Inflammatory macrophage (primary cell): Measurements from ENCODE around the gene FAM50A.
A peak's percentile ranks its signal among the peaks of the same experiment; 100 is the strongest.

ENCODE experiments used
- DNase-seq, 2 donors: peaks; one replicate each; pipeline ENCODE4 v3.0.0-alpha.2; 2020 to 2022

The FAM50A gene

DNA sequence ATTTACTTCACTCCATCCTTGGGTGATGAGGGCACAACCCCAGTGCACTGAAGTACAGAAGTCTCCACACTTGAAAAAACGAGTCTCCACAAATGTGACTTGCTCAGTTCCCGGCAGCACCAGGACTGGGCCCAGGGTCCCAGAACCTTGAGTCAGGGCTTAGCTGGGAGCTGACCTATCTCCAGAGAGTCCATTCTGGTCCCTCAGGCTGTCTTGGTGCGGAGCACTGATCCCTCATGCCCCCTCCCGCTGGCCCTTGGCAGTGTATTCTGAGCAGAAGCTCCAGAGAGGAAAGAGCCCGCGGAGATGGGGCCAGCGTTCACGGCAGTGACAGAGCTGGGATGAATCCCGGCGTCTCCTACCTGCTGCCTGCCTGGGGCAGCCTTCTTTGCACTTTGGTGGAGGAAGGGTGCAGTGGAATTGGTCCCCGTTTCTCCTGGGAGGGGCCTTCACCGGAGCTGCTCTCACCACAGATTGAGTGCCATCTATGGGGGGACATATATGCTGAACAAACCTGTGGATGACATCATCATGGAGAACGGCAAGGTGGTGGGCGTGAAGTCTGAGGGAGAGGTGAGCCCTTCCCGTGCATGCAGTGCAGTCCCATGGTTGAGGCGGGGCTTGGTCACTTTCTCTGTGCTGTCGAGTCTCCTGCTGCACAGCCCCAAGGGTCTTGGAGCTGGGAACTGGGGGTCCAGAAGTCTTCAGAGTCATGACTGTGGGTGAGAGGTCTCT lies 3.2 kb upstream of the FAM50A start:
- DNase-seq, result no peak

DNA sequence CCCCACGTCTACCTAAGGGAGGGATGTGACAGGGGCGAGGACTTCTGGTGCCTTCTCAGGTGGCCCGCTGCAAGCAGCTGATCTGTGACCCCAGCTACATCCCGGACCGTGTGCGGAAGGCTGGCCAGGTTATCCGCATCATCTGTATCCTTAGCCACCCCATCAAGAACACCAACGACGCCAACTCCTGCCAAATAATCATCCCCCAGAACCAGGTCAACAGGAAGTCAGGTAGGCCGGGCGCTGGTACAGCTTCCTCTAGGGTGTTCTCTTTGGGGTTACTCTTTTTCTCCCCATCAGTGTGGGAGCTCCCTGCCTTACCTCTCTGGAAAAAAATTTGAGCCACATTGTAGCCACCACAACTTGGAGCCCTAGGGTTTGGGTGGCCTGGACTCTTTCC lies 2.4 kb upstream of the FAM50A start:
- DNase-seq, result no peak

GRCh38 chrX:154441984-154442707 lies 1.8 kb upstream of the FAM50A start:
- DNase-seq, result no peak

- DNase-seq, result no peak
These were observed 446 bp upstream of the FAM50A start for GRCh38 chrX:154443479-154443910.

DNA sequence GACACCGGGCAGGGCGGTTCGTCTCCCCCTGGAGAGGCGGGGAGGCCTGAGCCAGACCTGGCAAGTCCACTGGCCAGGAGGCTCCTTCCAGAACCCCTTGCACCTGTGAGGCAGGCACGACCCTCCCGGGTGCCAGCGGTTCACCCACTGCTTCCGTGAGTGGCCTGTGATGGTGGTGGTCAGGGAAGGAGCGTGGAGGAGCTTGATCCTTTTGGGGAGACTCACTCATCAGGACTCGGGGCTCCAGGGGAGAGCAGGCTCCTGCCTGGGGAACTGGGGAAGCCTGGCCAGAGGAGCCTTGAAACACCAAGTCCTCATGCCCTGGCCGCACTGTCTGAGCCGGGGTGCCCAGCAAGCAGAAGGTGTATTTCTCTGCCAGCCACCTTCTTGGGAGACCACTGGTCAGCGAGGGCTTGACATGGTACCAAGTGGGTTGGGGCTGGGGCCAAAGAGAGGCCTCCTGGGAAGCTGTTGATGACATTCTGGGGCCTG lies 860 bp downstream of the FAM50A start:
- DNase-seq, result no peak

GRCh38 chrX:154445776-154446175 lies 1.8 kb downstream of the FAM50A start:
- DNase-seq, result no peak

GRCh38 chrX:154446430-154446829 lies 2.5 kb downstream of the FAM50A start:
- DNase-seq, result no peak

DNA sequence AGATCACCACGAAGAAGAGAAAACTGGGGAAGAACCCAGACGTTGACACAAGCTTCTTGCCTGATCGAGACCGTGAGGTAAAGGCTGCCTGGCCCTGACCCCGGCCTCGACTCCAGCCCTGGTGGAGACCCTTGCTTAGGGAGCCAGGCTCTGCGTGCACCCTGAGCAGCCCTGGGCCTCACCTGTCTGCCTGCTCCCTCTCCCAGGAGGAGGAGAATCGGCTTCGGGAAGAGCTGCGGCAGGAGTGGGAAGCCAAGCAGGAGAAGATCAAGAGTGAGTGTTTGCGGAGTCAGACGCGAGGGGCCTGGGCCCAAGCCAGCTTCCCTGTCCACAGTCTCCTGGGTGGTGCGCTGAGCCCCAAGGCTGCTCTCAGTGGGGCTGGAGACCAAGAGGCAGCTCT lies 4.5 kb downstream of the FAM50A start:
- DNase-seq, result no peak

GRCh38 chrX:154449618-154450017 lies 5.7 kb downstream of the FAM50A start:
- no peak for DNase-seq

GRCh38 chrX:154450312-154450711 lies 6.4 kb downstream of the FAM50A start:
- no peak for DNase-seq

GRCh38 chrX:154452823-154453222 lies 8.9 kb downstream of the FAM50A start:
- DNase-seq, result no peak

DNA sequence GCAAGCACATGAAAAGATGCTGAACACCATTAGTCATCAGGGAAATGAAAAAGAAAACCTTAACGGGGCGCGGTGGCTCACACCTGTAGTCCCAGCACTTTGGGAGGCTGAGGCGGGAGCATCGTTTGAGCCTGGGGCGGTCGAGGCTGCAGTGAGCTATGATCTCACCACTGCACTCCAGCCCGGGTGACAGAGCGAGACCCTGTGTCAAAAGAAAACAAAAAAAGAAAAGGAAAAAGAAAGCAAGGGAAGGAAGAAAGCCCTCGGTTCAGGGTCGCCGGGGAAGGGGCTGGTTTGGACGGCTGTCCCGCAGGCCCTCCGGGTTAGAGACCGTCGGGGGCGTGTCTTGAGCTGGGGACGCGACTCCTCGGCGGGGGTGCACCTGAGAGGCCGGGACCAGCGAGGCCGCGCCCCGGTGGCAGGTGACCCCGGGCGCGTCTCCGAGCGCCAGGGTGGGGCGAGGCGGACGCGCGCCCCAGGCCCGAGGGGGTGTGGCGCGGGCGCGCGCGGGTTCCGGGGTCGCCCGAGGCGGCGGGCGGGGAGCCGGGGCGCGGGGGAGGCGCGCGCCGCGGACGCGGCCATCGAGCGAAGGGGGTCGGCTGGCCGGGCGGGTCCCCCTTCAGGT lies 13.7 kb downstream of the FAM50A start:
- peak in 1 of 2 donors; percentile 34 for DNase-seq

DNA sequence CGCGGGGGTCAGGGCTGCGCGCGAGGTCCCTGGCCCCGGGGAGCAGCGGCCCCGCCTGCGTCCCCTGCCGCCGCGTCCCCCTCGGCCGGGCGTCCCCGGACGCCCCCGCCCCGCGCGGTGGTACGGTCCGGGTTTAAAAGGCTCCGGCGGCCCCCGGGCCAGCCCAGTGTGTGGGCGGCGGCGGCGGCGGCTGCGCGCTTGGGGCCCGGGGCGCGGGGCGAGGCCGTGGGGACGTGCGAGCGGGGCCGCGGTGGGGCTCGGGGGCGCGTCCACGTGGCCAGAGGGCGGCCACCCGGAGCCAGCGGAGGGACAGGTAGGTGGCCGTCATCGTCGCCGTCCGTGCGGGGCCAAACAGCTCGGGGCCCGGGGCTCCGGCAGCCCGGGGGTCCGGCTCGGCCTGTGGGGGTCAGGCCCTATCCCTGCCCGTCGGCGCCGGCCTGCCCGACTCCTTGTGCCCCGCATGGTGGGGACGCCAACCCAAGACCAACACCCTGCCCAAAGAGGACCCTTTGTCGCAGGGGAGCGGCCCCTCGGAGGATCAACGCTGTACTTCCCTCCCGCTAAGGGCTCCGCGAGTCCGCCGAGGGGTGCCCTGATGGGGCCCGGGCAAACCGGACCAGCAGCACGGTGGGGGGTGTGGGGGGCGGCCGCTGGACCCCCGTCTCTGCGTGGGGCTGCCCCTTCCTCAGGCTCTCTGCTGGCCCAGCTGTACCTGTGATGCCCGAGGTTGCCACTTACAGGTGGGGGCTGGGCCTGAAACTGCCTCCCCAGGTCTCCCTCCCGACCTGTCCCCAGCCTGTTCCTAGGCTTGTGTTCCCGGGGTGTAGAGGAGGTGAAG lies 14.4 kb downstream of the FAM50A start, which contains the start of gene PLXNA3:
Gene PLXNA3 (plus strand): TSS at position 166 of the 838 bp plus-strand sequence. CDS start 1,903 bp downstream, outside the sequence.
- peak; percentile 29 to 36 for DNase-seq

DNA sequence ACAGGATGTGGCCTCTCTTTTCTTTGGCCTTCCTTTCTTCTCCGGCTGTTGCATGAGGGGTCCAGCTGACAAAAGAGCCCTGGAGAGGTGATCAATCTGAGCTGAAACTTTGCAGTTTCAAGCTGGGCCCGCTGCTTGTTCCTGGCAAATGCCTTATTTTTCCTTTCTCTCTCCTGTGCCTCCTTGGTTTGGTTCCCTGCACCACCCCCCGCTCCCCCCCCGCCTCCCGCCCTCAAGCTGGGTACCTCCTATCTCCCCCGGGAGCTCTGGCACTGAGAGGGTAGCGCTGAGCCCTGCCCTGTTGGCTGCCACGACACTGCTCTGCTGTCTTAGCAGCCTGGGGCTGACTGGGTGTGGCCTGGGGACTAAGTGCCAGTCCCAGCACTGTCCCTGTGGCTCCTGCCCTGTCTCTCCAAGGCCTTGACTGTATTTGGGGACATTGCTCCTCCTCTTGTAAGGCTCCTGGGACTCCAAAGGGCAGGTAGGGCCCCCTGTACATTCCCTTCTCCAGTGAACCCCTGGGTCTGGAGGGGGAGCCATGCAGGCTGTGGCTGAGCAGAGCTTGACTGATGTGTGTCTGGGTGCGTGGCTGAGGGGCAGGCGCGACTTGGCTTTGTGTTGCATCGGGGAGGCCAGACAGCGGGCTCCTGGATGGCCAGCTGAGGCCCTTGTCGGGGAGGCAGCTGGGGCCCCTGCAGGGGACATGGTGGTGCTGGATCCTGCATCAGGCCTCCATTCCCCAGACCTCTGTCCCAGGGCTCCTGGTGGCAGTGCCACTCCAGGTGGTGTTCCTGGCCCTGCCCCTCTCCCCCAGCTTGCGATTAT lies 15.2 kb downstream of the FAM50A start:
- peak; percentile 7 to 14 for DNase-seq

DNA sequence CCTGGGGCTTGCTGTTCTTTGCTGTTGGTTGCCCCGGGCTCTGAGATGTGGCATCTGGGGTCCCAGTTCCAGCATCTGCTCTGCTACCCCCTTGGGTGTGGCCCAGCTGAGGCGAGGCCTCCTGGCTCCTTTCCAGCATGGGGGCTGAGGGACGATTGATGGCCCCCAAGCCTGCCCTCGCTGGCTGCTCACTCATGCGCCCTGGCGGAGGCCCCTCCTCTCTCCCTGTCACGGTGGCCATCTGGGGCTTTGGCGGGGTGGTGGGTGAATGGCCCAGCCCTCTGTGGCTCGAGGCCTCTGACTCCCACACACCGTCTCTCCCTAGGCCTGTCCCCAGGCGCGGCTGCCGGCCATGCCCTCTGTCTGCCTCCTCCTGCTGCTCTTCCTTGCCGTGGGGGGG lies 15.9 kb downstream of the FAM50A start:
- no peak for DNase-seq

GRCh38 chrX:154460326-154460725 lies 16.4 kb downstream of the FAM50A start:
- DNase-seq, result no peak

DNA sequence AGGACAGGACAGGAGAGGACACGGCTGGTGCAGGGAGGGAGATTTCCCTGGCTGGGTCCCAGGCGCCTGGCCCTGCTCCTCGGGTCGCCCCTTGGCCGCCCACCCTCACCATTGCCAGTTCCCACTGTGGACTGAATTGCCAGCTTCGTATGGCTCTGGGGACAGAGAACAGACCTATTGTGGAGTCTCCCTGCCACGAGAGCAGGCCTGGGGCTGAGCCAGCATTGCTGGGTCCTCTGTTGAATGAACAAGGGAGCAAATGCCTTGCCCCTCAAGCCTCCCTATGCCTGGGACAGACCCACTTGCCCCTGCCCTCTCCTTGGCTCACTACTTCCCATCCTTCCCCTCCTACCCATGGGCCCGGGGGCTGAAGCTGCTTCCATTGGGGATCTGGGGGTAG lies 18.5 kb downstream of the FAM50A start:
- DNase-seq, result no peak

- no peak for DNase-seq
These were observed 19.8 kb downstream of the FAM50A start for GRCh38 chrX:154463611-154464220.

DNA sequence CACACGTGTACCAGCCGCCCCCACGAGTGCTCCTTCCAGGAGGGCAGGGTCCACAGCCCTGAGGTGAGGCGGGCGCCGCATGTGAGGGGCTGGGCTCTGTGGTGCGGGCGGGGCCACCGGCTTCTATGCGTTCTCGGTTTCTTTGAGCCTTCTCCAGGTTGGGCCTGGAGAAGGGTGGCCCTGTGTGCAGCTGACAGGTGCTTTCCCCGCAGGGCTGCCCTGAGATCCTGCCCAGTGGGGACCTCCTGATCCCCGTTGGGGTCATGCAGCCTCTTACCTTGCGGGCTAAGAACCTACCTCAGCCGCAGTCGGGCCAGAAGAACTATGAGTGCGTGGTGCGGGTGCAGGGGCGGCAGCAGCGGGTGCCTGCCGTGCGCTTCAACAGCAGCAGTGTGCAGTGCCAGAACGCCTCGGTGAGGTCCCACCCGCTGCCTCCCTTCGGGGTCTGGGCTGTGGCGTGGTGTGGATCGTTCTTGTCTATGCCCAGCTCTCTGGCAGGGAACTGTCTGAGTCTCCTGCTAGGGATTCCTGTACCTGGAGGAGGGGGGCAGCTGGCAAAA lies 20.9 kb downstream of the FAM50A start:
- no peak for DNase-seq

- DNase-seq, result no peak
These were observed 21.7 kb downstream of the FAM50A start for GRCh38 chrX:154465601-154466000.

DNA sequence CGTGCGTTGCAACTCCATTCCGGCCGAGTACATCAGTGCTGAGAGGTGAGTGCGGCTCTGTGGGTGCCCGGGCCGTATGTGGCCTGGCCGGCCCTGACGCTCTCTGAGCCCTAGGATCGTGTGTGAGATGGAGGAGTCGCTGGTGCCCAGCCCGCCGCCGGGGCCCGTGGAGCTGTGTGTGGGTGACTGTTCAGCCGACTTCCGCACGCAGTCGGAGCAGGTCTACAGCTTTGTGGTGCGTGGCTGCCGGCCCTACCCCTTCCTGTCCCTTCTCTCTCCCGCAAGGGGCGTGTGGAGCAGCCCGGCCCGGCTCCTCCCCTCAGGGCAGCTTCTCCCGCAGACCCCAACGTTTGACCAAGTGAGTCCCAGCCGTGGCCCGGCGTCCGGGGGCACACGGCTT lies 22.1 kb downstream of the FAM50A start:
- no peak for DNase-seq
